Lower leg skin (tissue), 3 donors: Measurements from ENCODE around the gene GNB1.

Source experiments
- CTCF ChIP-seq, 3 donors: fragments of 450-650 bp; IDR thresholded peaks; one replicate each; pipeline ENCODE4 v1.5.1; 2016; ENCODE audit warnings: antibody characterized with exemption in 3 of 3, mild to moderate bottlenecking in 3 of 3, moderate library complexity in 2 of 3
- POLR2A ChIP-seq, 2 donors: fragments of 450-650 bp; IDR thresholded peaks; one replicate each; pipeline ENCODE4 v1.6.1; 2016 to 2017; ENCODE audit warnings: antibody characterized with exemption in 2 of 2, mild to moderate bottlenecking in 1 of 2, moderate library complexity in 1 of 2

DNA sequence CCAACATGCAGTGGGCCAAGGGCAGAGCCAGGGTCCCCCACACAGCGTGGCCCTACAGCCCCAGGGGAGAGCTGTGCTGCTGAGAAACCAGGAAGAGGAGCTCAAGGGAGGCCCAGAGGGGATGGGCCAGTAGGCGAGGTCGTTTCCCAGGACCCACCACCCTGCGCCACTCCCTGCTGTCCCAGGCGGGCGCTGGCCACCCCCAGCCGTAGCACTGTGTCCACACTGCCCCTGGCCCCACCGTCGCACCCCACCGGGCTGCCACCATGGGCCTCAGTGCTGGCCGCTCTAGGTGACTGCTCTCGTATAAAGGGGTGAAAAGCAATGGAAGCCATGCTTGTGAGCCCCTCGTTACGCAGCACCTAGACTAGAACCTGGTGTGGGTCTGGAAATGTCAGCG lies 135.0 kb downstream of the GNB1 start:
- TF ChIP-seq CTCF (IDR thresholded peaks at IDR 0.05) = no peak
- TF ChIP-seq POLR2A (IDR thresholded peaks at IDR 0.05) = no peak
